Activated CD8-positive, alpha-beta memory T cell treated with anti-CD3 and anti-CD28 coated beads, Interleukin-2, amount 50 U/mL, for 24 hours (primary cell): ENCODE data around the gene PRR30.
"Not testable (repeated sequence)": the region's sequence is repeated elsewhere in the genome, so short reads cannot be mapped to it uniquely, and the experiment has no call there.

ENCODE experiments used
- DNase-seq: peaks from one replicate; pipeline ENCODE4 v3.0.0-alpha.2; 2020; ENCODE audit errors: extremely low read depth

The PRR30 gene

DNA sequence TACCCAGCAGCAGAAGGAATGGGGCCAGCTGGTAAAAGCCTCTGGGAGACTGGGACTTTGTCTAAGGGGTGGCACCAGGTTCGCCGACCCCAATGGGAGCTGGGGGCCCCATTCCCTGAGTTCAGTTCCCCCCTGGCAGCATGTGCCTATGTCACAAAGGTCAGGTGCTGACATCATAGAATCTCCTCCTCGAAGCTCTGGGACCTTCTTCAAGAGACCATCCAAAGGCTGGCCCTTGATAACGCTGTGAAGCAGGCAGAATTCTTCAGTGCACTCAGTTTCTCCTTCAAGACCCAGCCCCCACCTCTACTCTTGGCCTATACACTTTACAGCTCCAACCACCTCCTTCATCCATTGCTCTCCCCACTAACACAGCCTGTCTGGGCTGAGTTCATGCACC is at the start of gene PRR30:
TSS of gene PRR30 (minus strand) at position 101 of the 400 bp plus-strand sequence. CDS start 1,081 bp downstream, outside the sequence.
- DNase-seq, result no peak

DNA sequence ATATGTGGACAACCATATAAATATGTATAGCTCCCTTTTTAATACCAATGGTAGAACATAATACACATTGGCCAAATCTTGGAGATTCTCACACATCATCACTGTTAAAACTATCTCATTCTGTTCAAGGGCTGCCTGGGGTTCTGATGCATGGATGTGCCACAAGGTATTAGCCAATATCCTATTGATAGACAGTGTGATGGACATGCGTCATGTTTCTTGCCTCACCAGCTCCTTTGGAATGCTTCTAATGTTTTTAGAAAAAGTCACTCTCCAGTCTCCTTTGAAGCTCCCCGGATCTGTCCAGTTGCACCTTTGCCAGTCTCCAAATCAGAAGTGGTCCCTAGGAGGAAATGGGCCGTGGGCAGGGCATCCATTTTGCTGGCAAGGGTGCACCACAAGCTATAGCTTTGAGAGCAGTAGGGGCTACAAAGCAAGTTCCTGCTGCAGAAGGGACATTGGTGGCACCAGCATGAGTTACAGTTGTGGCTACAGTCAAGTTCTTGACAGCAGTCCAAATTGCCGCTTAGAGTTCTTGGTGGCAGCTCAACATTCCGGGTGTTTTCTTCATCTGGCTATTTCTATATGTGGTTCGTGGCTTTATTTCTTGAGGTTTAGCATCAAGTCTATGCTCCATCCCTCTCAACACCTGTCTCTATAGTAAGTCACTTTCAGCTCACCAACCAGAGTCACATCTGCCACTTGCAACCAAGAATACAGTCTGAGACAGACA is 47.6 kb upstream of the PRR30 start:
- DNase-seq, result no peak

DNA sequence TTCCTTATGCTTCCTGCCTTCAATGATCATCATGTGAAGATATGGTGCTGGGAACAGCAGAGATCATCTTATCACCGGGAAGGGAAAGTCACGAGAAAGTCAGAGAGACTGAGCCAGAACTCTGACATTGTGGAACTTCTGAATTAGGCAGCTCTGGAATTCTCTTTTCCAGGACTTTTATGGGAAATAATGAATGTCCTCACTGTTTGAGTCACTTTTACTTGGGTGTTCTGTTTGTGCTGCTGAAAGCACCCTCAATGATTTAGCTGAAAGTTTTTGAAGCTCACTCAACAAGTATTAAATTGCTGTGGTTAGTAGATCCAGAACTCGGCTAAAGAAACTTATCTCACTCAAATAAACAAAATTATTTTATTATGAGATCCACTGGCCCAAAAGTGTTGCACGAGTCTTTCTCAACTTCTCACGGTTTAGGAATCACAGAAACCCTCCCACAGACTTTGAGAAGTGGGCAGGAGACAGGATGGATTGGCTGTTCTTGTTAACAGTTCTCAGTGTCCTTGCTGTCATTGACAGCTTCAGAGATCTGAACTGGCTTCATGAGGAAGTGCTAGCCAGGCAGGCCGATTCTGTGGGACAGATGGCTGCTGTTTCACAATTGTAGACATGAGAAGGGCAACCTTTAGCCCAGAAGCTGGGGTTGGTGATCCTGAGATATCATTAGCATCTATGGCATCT is 46.3 kb upstream of the PRR30 start:
- no peak for DNase-seq

DNA sequence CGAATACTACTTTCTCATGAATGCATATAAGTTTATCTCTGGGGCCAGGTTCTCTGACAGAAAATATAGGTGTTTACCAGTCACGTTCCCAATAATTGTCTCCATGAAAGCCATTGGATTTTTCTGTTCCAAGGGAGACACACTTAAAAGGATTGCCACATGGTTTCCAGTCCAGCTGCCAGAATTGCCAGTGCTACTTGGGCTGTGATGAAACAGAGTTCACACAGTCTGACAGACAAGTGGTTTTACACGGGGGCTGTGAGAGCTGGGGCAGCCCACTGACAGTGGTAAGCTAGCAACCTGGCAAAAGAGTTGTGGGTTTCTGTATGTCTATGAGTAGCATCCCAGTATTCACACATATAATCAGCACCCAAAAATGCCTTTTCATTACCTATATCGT is 44.9 kb upstream of the PRR30 start:
- DNase-seq, result no peak

DNA sequence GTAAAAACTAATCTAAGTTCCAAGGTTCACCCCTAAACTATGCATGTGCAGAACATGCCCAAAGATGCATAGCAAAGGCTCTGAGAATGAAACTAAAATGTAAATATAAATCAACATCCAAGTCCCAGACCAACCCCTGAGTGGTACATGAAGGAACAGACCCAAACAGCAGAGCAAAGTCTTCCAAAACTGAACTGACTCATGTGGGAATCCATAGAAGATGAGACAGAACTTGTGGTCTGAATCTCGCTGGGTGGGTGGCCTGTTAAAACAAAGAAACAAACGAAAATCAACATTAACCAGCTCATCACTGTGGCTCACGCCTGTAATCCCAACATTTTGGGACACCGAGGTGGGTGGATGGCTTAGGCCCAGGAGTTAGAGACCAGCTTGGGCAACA is 43.1 kb upstream of the PRR30 start:
- no peak for DNase-seq

DNA sequence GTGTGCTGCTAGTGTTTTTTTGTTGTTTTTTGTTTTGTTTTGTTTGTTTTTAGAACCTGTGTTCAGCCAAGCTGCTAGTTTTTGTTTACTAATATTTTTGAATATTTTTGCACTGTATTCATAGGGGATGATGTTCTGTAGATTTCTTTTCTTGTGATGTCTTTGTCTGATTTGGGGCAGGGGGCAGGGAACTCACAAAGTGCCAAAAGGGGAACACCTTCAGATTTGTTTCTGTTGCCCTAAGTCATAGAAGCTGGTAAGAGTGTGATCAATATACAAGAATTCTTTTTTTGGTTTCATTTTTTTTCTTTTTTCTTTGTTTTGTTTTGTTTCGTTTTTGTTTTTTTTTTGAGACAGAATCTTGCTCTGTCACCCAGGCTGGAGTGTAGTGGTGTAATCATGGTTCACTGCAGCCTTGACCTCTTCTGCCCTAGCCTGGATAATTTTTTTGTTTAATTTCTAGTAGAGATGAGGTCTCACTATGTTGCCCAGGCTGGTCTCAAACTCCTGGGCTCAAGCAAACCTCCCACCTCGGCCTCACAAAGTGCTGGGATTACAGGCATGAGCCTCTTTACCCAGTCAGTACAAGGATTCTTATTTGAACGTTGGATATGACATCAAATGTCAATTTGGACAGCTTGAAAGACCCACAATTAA is 40.3 kb upstream of the PRR30 start:
- DNase-seq, result no peak

DNA sequence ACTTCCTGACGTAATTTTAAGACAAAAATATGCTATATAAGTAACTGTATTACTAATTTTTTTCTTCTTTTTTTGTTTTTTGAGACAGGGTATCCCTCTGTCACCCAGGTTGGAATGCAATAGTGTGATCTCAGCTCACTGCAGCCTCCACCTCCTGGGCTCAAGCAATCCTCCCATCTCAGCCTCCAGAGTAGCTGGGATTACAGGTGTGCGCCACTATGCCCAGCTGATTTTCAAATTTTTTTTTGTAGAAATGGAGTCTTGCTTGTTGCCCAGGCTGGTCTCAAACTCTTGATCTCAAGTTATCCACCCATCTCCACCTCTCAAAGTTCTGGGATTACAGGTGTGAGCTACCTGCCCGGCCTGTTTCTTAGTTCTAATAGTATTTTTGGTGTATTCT is 39.3 kb upstream of the PRR30 start:
- DNase-seq, result no peak

DNA sequence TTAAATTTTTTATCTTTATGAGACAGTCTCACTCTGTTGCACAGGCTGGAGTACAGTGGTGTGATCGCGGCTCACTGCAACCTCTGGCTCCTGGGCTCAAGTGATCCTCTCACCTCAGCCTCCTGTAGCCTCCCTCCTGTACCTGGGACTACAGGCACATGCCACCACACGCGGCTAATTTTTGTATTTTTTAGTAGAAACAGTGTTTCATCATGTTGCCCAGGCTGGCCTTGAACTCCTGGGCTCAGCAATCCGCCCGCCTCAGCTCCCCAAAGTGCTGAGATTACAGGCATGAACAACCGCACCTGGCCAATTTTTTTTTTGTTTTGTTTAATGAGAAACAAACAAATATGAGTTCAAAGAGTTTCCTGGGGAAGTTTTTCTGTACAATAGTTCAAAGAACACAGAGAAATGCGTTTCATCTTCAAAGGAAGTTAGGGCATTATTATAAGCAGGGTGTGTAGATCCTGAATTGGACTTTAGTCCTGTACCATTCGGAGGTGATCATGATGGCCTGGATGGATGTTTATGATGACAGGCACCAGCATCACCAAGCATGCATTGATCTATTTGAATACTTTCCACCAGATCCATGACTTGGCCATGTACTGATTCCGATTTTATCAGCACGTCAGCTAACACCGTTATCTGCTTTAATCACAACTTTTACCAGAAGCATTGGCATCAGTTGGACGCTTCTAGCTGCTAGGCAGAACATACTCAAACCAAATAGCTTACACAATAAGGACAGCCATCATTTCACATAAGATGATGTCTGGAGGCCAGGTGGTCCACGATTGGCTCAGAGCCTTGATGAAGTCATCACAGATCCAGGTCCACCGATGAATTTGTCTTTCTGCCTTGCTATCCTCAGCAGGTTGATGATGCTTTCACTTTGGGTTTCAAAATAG is 38.5 kb upstream of the PRR30 start:
- no peak for DNase-seq

DNA sequence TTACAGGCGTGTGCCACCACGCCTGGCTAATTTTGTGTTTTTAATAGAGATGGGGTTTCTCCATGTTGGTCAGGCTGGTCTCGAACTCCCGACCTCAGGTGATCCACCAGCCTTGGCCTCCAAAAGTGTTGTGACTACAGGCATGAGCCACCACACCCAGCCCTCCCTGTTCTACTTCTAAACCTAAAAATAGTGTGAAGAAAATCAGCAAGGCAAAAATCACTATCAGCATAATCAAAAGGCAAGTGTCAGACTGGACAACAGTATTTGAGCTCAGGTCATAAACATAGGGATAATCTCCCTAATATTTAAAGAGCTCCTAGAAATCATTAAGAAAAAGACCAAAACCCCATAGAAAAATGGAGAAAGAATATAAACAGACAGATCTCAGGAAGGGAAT is 36.6 kb upstream of the PRR30 start:
- DNase-seq, result not testable (repeated sequence)

DNA sequence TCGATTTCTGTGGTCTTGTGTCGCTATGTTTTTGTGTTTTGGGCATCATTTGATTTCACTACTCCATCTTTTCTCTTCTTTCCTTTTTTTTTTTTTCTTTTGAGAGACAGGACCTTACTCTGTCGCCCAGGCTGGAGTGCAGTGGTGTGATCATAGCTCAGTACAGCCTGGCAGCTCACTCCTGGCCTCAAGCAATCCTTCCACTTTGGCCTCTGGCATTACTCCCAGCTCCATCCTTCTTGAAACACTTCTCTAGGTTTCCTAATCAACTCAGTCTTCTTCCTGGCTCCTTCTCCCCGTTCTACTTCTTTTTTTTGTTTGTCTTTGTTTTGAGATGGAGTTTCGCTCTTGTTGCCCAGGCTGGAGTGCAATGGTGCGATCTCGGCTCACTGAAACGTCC is 36.1 kb upstream of the PRR30 start:
- no peak for DNase-seq

DNA sequence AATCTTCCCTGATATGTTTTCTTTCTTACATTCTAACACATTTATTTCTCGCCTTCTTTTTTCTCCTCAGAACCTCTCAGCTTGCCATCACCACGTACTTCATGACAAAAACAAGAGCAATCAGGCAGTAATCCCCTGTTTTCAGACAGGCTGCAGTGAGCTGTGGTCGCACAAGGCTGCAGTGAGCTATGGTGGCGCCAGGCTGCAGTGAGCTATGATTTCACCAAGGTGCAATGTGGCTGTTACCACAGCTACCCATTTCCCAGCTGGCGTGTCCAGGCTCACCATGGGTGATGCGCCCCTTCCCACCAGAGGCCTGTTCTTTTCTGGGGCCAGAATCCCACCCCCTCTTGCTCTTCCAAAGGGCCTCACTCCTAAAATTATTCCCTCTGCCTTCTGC is 35.4 kb upstream of the PRR30 start:
- no peak for DNase-seq

DNA sequence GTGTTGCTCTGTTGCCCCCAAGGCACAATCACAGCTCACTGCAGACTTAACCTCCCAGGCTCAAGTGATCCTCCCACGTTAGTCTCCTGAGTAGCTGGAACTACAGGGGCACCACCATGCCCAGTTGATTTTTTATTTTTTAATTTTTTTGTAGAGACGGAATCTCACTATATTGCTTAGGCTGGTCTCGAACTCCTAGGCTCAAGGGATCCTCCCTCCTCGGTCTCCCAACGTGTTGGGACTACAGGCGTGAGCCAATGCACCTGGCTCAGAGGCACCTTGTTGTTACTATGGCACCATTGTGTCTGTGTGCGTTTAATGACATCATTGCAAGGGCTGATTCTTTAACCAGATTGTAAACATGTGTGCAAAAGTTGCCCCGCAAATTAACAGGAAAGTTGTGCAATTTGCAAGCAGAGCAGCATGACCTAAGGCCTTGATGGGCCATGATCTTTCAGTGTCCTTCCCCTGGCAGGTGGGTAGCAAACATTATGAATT is 32.2 kb upstream of the PRR30 start:
- no peak for DNase-seq

DNA sequence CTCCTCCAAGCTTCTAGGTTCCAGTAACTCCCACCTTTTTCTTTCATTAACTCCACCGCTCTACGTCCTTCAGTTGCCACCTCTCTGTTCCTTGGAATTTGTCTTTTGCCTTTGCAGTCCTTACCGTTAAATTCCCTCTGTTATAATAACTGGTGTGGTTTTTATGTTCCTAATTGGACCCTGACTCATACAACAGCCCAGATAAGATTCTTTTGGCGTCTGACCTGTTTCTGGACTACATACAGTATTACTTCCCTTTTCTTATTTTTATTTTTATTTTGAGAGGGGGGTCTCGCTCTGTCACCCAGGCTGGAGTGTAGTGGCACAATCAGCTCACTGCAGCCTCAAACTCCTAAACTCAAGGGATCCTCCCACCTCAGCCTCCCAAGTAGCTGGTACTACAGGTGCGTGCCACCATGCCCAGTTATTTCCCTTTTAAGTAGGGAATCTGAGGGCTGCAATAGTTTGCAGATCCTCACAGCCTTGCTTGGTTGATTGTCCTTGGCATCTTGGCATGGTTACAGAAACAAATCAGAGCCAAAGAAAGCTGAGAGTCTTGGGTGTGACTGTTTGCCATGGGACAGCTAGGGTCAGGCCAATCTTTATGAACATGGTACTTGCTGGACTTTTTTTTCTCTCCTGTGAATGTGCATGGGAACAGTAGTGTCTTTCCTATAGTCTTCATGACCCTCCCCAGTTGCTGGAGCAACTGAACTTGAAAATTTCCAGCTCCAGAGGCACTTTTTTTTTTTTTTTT is 31.5 kb upstream of the PRR30 start:
- DNase-seq, result no peak

DNA sequence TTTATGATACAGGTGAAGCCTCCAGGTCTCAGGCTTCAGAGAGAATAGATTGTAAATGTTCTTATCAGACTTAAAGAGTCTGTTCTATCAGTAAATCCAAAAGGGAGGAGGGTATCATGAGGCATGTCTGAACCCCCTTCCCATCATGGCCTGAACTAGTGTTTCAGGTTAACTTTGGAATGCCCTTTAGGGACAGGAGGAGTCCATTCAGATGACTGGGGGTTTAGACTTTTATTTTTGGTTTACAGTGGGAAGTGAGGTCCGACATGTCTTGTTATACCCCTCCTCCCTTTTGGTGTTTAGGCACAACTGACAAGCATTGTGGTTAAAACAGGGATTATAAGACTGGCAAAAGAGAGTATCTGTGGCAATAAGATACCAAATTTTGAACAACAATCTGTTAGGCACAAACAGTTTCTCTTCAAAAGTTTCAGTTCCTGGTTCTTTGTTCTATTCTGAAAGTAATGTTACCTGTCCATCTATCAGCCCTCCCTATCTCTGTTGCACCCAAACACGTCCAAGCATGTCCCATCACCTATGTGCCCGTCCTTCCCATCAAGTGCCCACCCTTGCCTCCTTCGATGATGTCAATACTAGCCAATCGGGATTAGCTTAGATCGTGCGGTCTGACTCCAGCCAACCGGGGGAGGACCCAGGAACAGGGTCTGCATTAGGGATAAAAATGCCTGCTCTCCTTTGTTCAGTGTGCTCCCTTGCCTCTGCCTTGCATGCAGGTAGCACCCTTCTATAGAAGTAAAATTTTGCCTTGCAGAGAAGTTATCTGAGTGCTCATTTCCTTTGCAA is 26.0 kb upstream of the PRR30 start:
- no peak for DNase-seq

DNA sequence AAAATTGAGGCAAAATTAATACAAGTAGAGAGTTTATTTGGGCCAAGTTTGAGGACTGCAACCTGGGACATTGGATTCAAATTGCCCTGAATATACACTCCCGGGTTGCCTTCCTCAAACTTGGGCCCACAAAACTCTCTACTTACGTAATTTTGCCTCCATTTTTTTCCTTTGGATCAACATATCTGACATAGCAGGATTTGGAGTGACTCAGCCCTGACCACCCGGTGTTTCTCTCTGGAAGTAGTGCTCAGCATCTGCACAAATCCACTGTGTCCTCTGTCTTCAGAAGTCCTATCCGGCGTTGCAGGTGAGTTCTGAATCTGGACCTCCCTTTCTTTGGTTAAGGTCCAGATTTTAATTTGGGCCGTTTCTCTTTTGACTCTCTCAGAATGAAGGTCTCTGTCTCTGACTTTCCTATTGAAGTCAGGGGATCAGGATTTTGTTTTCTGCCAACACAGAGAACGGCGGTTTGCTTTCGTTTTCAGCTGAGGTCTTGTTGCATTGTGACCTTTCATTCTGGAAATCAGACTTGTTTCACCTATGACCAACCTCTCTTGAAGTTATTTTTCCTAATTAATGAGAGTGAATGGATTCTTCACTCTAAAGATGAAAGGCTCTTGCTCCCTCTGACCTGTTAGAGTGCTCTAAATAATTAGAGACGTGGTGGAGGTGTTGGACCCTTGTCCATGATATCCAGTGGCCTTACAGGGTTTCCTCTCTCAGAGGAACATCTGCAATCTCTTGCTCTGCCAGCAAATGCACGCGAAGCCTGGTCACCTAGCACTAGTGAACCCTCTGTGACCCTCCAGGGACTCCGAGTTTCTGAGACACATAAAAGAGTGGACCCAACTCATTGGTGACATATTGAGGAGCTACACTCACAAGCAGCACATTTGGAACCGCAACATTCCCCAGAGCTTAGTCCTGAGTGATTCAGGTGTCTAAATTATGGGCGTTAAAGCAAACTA is 23.2 kb upstream of the PRR30 start:
- DNase-seq, result no peak

DNA sequence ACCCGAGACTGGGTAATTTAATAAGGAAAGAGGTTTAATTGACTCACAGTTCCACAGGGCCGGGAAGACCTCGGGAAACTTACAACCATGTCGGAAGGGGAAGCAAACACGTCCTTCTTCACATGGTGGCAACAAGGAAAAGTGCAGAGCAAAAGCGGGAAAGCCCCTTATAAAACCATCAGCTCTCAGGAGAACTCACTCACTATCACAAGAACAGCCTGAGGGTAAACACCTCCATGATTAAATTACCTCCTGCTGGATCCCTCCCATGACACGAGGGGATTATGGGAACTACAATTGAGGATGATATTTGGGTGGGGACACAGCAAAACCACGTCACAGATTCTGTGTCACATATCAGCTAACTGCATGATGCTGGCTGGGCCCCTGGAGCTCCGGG is 21.0 kb upstream of the PRR30 start:
- DNase-seq, result no peak

DNA sequence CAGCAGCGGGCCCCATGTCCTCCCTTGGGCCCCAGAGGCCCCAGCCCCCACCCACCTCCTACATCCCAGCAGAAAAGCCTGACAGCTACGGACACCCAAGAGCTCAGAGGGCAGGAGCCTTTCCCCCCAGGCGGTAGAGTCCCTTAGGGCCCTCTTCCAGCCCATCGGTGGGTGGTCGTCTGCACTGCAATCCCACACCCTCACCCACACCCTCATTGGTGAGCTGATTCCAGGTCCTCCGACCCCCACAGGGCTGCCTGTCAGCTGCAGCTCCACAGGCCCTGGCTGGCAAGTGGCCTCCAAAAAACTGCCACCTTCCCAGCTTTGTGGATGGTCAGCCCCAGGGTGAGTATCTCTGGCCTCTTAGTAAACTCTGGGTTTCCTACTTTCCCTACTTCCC is 20.1 kb upstream of the PRR30 start:
- no peak for DNase-seq

DNA sequence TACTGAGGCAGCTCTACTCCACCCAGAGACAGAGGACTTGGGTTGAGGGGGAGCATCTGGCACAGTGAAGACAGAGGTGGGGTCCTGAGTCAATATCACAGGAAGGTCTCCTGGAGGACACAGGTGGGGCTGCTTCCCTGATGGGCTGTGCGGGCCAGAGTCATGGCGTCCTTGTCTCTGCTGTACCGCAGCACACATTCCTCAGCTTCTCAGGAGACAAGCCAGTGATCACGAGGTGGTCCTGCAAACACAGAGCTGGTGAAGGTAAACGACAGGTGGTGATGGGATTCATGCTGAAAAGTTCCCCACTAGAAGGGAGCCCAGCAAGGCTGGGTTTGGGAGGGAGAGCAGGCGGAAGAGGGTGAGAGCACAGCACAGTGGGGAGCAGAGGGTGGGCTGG is 19.3 kb upstream of the PRR30 start:
- DNase-seq, result no peak

DNA sequence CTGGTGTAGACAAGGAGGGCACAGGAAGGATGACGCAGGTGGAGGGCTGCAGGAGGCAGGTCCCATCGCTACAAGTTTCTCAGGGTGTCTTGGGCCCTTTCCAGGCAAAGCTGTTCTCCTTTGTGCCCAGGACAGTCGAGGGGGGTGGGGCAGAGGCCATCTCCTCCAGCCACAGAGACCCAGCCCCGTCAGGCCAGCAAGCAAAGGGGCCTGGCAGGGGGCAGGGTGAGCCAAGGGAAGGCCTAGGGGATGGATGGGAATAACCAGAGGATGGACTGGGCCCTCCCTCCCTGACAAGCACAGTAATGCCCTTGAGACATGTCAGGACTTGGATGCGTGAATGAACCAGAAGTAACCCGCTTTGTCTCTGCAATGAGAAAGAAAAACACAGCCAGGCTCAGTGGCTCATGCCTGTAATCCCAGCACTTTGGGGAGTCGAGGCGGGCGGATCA is 15.9 kb upstream of the PRR30 start:
- DNase-seq, result no peak
